ENCODE results near the gene RPP25L.
A peak's percentile ranks its signal among the peaks of the same experiment; 100 is the strongest.

Gene RPP25L

DNA sequence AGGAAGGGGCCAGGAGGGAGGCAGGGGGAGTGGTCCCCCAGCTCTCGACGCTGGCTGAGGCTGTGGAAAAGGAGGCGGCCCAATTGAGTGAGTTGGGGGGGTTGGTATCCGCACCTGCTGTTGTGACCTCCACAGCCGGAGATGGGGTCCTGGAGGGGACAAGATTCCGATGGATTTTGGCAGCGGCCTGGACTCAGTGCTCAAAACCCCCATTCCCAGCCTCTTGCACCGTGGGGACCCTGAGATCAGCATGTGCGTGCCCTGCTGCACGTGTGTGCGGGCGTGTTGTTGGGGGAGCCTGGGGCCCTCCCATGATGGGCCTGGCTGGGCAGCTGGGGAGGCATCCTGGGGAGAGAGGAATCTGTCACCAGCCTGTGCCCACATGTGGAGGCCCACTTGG is 37.3 kb downstream of the RPP25L start:
- H3K36me3 ChIP-seq = peaks cover 41% of the 10 kb centered on the region
- no peak overlapping the region for H3K4me3 ChIP-seq (ENCODE audit: low read depth, low read length)
- TF ChIP-seq, protein P1, sequence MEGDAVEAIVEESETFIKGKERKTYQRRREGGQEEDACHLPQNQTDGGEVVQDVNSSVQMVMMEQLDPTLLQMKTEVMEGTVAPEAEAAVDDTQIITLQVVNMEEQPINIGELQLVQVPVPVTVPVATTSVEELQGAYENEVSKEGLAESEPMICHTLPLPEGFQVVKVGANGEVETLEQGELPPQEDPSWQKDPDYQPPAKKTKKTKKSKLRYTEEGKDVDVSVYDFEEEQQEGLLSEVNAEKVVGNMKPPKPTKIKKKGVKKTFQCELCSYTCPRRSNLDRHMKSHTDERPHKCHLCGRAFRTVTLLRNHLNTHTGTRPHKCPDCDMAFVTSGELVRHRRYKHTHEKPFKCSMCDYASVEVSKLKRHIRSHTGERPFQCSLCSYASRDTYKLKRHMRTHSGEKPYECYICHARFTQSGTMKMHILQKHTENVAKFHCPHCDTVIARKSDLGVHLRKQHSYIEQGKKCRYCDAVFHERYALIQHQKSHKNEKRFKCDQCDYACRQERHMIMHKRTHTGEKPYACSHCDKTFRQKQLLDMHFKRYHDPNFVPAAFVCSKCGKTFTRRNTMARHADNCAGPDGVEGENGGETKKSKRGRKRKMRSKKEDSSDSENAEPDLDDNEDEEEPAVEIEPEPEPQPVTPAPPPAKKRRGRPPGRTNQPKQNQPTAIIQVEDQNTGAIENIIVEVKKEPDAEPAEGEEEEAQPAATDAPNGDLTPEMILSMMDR (IDR thresholded peaks at IDR 0.05; ENCODE audit: low read depth, low read length) = no peak
- peaks cover 66% of the 10 kb centered on the region for H3K4me1 ChIP-seq
- no peaks in the 10 kb centered on the region for H3K27me3 ChIP-seq
- no peaks in the 10 kb centered on the region for H3K9me3 ChIP-seq
- no peak for DNase-seq

DNA sequence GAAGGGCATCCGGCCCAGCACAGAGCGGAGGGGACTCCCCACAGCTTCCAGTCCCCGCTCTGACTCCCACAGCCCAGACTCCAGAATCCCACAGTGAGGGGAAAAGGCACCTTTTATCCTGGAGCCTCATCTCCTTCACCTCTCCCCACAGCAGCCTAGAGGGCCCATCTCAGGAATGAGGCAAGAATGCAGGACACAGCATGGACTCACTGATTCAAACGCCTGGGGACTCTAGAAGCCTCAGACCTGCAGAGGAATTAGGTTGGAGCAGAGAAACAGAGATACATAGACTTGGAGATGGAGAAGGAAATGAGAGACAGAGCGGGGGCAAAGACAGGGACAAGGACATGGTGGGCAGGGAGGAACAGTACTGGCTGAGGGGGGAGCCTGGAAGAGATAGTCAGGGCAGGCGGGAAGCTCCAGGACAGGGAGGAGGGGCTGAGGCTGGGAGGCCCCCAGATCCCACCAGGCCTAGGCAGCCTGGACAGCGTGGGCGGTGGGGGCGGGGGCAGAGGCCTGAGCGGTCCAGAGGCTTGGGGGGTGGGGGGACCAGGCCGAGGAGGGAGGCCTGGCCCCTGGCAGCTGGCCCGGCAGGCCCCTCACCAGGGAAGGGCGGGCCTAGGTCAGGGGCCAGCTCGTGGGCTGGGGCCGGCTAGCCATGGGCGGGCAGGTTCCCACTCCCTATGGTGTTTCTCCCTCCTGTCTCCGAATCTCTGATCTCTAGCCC is 38.1 kb downstream of the RPP25L start:
- no peak for DNase-seq
- TF ChIP-seq, protein P1 (IDR thresholded peaks at IDR 0.05; ENCODE audit: low read depth, low read length) = no peak
- Histone ChIP-seq H3K36me3 (peaks cover 43% of the 10 kb centered on the region), H3K27me3 (no peaks in the 10 kb centered on the region), H3K9me3 (no peaks in the 10 kb centered on the region), H3K4me1 (peaks cover 68% of the 10 kb centered on the region), H3K4me3 (ENCODE audit: low read depth, low read length) (no peak overlapping the region)

DNA sequence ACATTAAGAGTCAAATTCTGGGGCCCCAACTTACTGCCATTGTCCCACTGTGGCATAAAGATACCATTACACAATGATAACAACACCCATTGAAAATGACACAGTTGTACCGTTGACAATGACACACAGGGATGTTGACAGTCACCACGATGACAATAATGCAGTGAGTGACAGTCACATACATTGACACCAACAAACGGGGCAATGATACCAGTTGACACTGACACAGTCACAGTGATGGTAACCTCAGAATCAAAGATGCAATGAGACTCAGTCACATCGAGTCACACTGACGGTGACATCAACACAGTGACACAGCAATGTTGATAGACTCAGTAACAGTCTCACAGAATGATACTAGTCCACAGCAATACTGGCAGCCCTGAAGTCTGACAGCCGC is 39.3 kb downstream of the RPP25L start:
- Histone ChIP-seq H3K4me1 (peaks cover 75% of the 10 kb centered on the region), H3K27me3 (no peaks in the 10 kb centered on the region), H3K9me3 (no peaks in the 10 kb centered on the region), H3K36me3 (peaks cover 55% of the 10 kb centered on the region), H3K4me3 (ENCODE audit: low read depth, low read length) (no peak overlapping the region)
- TF ChIP-seq, protein P1 (IDR thresholded peaks at IDR 0.05; ENCODE audit: low read depth, low read length) = no peak
- no peak for DNase-seq

DNA sequence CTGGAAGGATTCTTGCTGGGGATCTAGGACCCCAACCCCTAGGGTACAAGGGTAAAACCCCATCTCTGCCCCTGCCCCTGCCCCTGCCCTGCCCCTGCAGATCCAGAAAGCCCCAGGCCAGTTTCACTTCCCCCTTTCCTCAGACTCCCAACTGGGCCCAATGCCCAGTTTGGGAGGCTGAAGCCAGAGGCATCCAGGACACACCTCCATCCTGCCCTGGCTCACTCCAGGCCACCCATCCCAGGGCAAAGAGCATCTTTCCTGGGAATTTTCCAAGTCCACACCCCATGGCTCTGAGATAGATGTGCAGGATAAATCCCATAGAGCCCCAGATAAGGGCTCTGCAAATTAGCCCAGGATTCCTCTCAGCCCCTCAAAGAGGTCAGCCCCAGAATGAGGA is 39.8 kb downstream of the RPP25L start:
- peak; percentile 34 for DNase-seq
- no peaks in the 10 kb centered on the region for H3K27me3 ChIP-seq

DNA sequence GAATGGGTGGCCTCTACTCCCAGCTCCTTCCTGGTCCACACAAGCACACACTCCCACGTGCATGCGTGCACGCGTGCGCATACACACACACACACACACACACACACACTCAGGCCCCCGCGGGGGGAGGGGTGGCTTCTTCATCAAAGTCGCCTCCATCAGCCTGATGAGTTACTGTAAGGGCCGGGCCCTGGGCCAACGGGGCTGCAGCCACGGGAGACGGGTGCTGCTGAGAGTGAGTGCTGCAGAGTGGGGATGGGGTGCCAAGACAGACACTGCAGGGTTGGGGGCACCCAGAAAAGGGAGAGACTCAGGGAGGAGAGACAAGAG is 40.5 kb downstream of the RPP25L start:
- H3K4me1 ChIP-seq = peaks cover 75% of the 10 kb centered on the region
- TF ChIP-seq, protein P1 (IDR thresholded peaks at IDR 0.05; ENCODE audit: low read depth, low read length) = no peak

More for the DNA sequence above, 39.8 kb downstream of the RPP25L start:
- H3K36me3 ChIP-seq = peaks cover 59% of the 10 kb centered on the region
- H3K9me3 ChIP-seq = no peaks in the 10 kb centered on the region
- no peak overlapping the region for H3K4me3 ChIP-seq (ENCODE audit: low read depth, low read length)
- H3K4me1 ChIP-seq = peaks cover 75% of the 10 kb centered on the region
- TF ChIP-seq, protein P1 (IDR thresholded peaks at IDR 0.05; ENCODE audit: low read depth, low read length) = no peak

DNA sequence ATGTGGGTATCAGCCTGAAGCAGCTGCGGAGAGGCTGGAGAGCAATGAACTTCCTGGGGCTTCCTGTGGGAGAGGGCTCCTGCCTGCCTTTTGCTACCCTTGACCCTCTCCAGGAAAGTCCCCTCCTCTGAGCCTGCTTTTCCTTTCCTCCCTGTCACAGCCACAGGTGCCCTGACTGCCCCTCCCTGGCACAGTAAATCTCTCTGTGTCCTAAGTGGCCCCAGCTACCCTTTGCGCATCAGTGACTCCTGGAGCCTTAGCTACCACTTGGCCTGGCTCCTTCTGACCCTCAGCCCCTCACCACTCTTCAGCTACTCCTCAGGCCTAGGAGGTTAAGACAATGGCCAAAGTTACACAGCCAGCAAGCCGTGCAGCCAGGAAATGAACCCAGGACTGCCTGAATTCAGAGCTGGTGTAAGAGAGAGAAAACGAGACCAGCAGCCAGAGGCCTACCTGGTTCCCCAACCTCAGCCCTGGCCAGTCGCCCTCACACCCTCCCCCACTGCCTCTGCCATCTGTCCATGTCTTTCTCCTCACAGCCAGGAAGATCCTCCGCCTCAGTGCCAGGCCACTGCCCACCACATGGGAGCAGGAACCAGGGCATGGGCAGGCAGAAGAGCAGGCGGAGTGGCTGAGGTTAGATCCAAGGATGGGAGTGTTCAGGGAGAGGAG is 41.0 kb downstream of the RPP25L start:
- peaks cover 63% of the 10 kb centered on the region for H3K36me3 ChIP-seq
- no peak for DNase-seq
- TF ChIP-seq, protein P1 (IDR thresholded peaks at IDR 0.05; ENCODE audit: low read depth, low read length) = no peak
- H3K4me3 ChIP-seq (ENCODE audit: low read depth, low read length) = no peak overlapping the region
- H3K9me3 ChIP-seq = no peaks in the 10 kb centered on the region
- peaks cover 75% of the 10 kb centered on the region for H3K4me1 ChIP-seq
- no peaks in the 10 kb centered on the region for H3K27me3 ChIP-seq

More for the DNA sequence above, 40.5 kb downstream of the RPP25L start:
- Histone ChIP-seq H3K4me3 (ENCODE audit: low read depth, low read length) (no peak overlapping the region), H3K9me3 (no peaks in the 10 kb centered on the region), H3K27me3 (no peaks in the 10 kb centered on the region), H3K36me3 (peaks cover 62% of the 10 kb centered on the region)
- no peak for DNase-seq

Measured in BE2C (cell line).